ENCODE measurements around the gene DIP2B. TPM values are rescaled to one million over a fixed set of nuclear protein-coding genes. Genes with fewer than 3 reads are reported as not detected.

Gene DIP2B
- total RNA-seq, 1 donor from 2014 or later = 32.3 TPM

- Mint-ChIP-seq H3K4me1 (peaks cover 84% of the 10 kb centered on the region), H3K27ac (peak overlapping the region; percentile 76), H3K9me3 (no peaks in the 10 kb centered on the region), H3K4me3 (peak overlapping the region; percentile 52), H3K27me3 (no peaks in the 10 kb centered on the region), H3K36me3 (ENCODE audit: low read depth) (peaks cover 7% of the 10 kb centered on the region)
- intact Hi-C loops (cut with micrococcal nuclease) = loop anchor here (5.0 kb wide), 1 partner anchor 33 kb away; no protein-coding TSS in a partner anchor
- TF ChIP-seq CTCF (IDR thresholded peaks at IDR 0.05) = no peak
- DNase-seq (no peak), ATAC-seq (ENCODE audit: low read depth) (no peak)
- CTCF ChIA-PET = interaction anchor here (1.3 to 3.2 kb wide), 3 partner anchors 9 to 129 kb away, joined by 4 to 19 read pairs (median 7); no protein-coding TSS in a partner anchor
- POLR2A ChIA-PET = interaction anchor here (0.6 to 3.0 kb wide), 9 partner anchors 9 to 574 kb away, joined by 3 to 16 read pairs (median 4); partner anchors contain the start of gene CSRNP2
These were observed 4.3 kb downstream of the DIP2B start for GRCh38 chr12:50508970-50509663.

- intact Hi-C loops (cut with micrococcal nuclease) = loop anchor here (10.0 kb wide), 1 partner anchor 810 kb away; the partner anchor contains the start of gene BIN2
- H3K9me3 Mint-ChIP-seq = no peaks in the 10 kb centered on the region
- ATAC-seq (ENCODE audit: low read depth) (peak; percentile 48), DNase-seq (no peak)
- CTCF ChIA-PET = interaction anchor here (1.4 to 1.5 kb wide), 2 partner anchors 9 to 123 kb away, joined by 3 to 4 read pairs; no protein-coding TSS in a partner anchor
- POLR2A ChIA-PET = interaction anchor here (3.3 kb wide), 1 partner anchor 10 kb away, joined by 22 read pairs; the partner anchor contains the start of gene DIP2B
- H3K4me3 Mint-ChIP-seq = peak overlapping the region; percentile 56
- H3K27me3 Mint-ChIP-seq = no peaks in the 10 kb centered on the region
- no peaks in the 10 kb centered on the region for H3K36me3 Mint-ChIP-seq (ENCODE audit: low read depth)
- peak overlapping the region; percentile 90 for H3K27ac Mint-ChIP-seq
- TF ChIP-seq CTCF (IDR thresholded peaks at IDR 0.05) = no peak
- peaks cover 61% of the 10 kb centered on the region for H3K4me1 Mint-ChIP-seq
These were observed 9.9 kb downstream of the DIP2B start for GRCh38 chr12:50514526-50515276.

- Mint-ChIP-seq H3K36me3 (ENCODE audit: low read depth) (no peaks in the 10 kb centered on the region), H3K4me3 (peak overlapping the region; percentile 6), H3K4me1 (peaks cover 53% of the 10 kb centered on the region), H3K27me3 (no peaks in the 10 kb centered on the region), H3K27ac (peak overlapping the region; percentile 90), H3K9me3 (no peaks in the 10 kb centered on the region)
- intact Hi-C loops (cut with micrococcal nuclease) = loop anchor here (10.0 kb wide), 1 partner anchor 809 kb away; the partner anchor contains the start of gene BIN2
- TF ChIP-seq CTCF (IDR thresholded peaks at IDR 0.05) = no peak
- ChIA-PET CTCF (interaction anchor here (1.4 kb wide), 1 partner anchor 122 kb away, joined by 4 read pairs; no protein-coding TSS in a partner anchor), POLR2A (interaction anchor here (0.6 to 3.3 kb wide), 4 partner anchors 11 to 126 kb away, joined by 3 to 22 read pairs (median 5); partner anchors contain the start of gene DIP2B)
- no peak for DNase-seq
- no peak for ATAC-seq (ENCODE audit: low read depth)
These were observed 10.8 kb downstream of the DIP2B start for GRCh38 chr12:50515587-50515986.

GRCh38 chr12:50517421-50518048 lies 12.8 kb downstream of the DIP2B start:
- no peak for DNase-seq
- Mint-ChIP-seq H3K27ac (no peak overlapping the region), H3K9me3 (no peaks in the 10 kb centered on the region), H3K36me3 (ENCODE audit: low read depth) (peaks cover 2% of the 10 kb centered on the region), H3K27me3 (no peaks in the 10 kb centered on the region), H3K4me3 (no peak overlapping the region), H3K4me1 (peaks cover 44% of the 10 kb centered on the region)
- ATAC-seq (ENCODE audit: low read depth) = peak; percentile 75
- intact Hi-C loops (cut with micrococcal nuclease) = loop anchor here (1.0 to 10.0 kb wide), 3 partner anchors 12 to 807 kb away; partner anchors contain the start of gene BIN2
- ChIA-PET POLR2A (interaction anchor here (0.6 to 3.7 kb wide), 8 partner anchors 9 to 352 kb away, joined by 3 to 35 read pairs (median 4); partner anchors contain the start of genes ATF1 and DIP2B), CTCF (interaction anchor here (0.7 to 1.5 kb wide), 2 partner anchors 8 to 13 kb away, joined by 4 to 5 read pairs; partner anchors contain the start of gene DIP2B)
- no peak for TF ChIP-seq CTCF (IDR thresholded peaks at IDR 0.05)

All from activated B cell treated with CpG ODN at 0.5 μM for 24 hours (primary cell).